Activated T-cell treated with anti-CD3 and anti-CD28 coated beads, Interleukin-2, amount 50 U/mL, for 24 hours (primary cell): Measurements from ENCODE around the gene MS4A15.

ENCODE experiments used
- DNase-seq: peaks from one replicate; pipeline ENCODE4 v3.0.0-alpha.2; 2020
- H3K27ac Mint-ChIP-seq: 2 replicates; pipeline ENCODE4 v1.8.0; 2020; ENCODE audit warnings: mild to moderate bottlenecking, mixed read lengths
- H3K27me3 Mint-ChIP-seq: 2 replicates; pipeline ENCODE4 v1.8.0; 2020; ENCODE audit warnings: mixed read lengths
- H3K36me3 Mint-ChIP-seq: 2 replicates; pipeline ENCODE4 v1.8.0; 2020; ENCODE audit warnings: low read depth, mixed read lengths
- H3K4me1 Mint-ChIP-seq: 2 replicates; pipeline ENCODE4 v1.8.0; 2020; ENCODE audit warnings: low read depth, mixed read lengths
- H3K4me3 Mint-ChIP-seq: 2 replicates; pipeline ENCODE4 v1.8.0; 2020; ENCODE audit warnings: mild to moderate bottlenecking, moderate library complexity, mixed read lengths
- H3K9me3 Mint-ChIP-seq: 2 replicates; pipeline ENCODE4 v1.8.0; 2020; ENCODE audit warnings: mixed read lengths

The MS4A15 gene

GRCh38 chr11:60777572-60777971, 20.9 kb downstream of the MS4A15 start:
- no peaks in the 10 kb centered on the region for H3K9me3 Mint-ChIP-seq
- peaks cover 7% of the 10 kb centered on the region for H3K27me3 Mint-ChIP-seq
- H3K4me3 Mint-ChIP-seq: no peak overlapping the region
- H3K27ac Mint-ChIP-seq: no peak overlapping the region
- no peak for DNase-seq
- H3K36me3 Mint-ChIP-seq: no peaks in the 10 kb centered on the region
- peaks cover 9% of the 10 kb centered on the region for H3K4me1 Mint-ChIP-seq

GRCh38 chr11:60780065-60780464, 23.4 kb downstream of the MS4A15 start:
- no peak for DNase-seq
- H3K36me3 Mint-ChIP-seq: no peaks in the 10 kb centered on the region
- H3K27me3 Mint-ChIP-seq: peaks cover 3% of the 10 kb centered on the region
- H3K9me3 Mint-ChIP-seq: no peaks in the 10 kb centered on the region
- no peak overlapping the region for H3K27ac Mint-ChIP-seq
- H3K4me1 Mint-ChIP-seq: peaks cover 4% of the 10 kb centered on the region
- no peak overlapping the region for H3K4me3 Mint-ChIP-seq

DNA sequence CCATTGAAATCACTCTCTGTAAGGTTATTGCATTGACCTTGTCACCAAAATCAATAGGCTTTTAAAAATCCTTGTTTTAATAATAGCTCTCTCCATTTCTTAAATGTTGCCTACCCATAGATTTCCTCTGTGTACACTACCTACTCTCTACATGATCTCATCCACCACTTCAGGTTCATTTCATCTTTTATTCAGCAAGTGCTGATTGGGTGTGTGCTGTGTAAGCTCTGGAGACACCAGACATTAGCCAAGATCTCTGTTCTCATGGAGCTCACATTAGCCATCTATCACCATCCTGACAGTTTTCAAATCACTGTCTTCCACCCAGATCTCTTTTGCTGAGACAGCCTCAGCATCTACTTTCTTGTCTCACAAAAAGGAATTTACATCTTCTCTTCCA, 24.1 kb downstream of the MS4A15 start:
- no peak for DNase-seq
- Mint-ChIP-seq H3K27me3 (no peaks in the 10 kb centered on the region), H3K4me1 (no peaks in the 10 kb centered on the region), H3K36me3 (no peaks in the 10 kb centered on the region), H3K27ac (no peak overlapping the region), H3K9me3 (no peaks in the 10 kb centered on the region), H3K4me3 (no peak overlapping the region)

GRCh38 chr11:60781286-60781980, 24.8 kb downstream of the MS4A15 start:
- Mint-ChIP-seq H3K4me1 (no peaks in the 10 kb centered on the region), H3K36me3 (no peaks in the 10 kb centered on the region), H3K4me3 (no peak overlapping the region), H3K27ac (no peak overlapping the region), H3K27me3 (no peaks in the 10 kb centered on the region), H3K9me3 (no peaks in the 10 kb centered on the region)
- no peak for DNase-seq

DNA sequence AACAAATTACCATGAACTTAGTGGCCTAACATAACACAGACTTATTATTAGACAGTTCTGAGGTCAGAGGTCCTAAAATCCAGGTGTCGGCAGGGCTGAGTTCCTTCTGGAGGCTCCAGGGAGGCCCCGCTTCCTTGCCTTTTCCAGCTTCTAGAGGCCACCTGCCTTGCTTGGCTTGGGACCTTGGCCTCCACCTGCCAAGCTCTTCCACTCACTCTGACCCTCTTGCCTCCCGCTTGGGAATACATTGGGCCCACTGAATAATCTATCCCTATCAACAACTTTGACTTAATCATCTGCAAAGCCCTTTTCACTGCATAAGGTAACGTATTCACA, 25.3 kb downstream of the MS4A15 start:
- Mint-ChIP-seq H3K36me3 (no peaks in the 10 kb centered on the region), H3K27me3 (no peaks in the 10 kb centered on the region), H3K27ac (no peak overlapping the region), H3K4me1 (no peaks in the 10 kb centered on the region), H3K9me3 (no peaks in the 10 kb centered on the region), H3K4me3 (no peak overlapping the region)
- no peak for DNase-seq

DNA sequence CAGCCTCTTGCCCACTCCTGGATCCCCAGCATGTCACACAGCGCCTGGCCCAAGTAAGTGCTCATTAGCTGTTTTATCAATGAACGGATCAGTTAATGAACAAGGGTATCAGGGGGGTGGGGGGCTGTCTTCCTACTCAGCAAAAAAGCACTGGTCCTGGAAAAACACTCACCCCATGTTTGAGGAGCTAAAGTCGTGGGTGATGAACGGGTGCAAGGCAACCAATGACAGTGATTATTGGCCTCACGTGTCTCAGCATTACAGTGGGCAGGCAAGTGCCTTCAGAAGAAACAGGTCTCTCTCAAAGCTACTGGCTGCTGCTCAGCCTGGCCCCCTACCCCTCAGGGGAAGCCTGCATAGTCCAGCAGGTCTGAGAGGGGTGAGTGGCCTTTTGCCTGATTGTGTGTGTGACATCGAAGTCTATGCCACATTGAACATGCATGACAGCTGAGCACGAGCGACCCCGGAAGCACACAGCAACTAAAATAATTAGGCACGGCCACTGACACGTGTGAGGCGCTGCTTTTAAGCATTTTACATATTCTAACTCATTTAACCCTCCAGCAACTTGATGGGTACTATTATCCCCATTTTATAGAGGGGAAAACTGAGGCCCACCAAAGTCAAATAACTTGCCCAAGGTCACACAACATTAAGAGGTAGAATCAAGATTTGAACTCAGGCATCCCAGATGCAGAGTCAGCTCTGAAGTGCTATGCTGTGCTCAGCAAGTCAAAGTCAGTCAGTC, 25.9 kb downstream of the MS4A15 start:
- H3K4me1 Mint-ChIP-seq: no peaks in the 10 kb centered on the region

DNA sequence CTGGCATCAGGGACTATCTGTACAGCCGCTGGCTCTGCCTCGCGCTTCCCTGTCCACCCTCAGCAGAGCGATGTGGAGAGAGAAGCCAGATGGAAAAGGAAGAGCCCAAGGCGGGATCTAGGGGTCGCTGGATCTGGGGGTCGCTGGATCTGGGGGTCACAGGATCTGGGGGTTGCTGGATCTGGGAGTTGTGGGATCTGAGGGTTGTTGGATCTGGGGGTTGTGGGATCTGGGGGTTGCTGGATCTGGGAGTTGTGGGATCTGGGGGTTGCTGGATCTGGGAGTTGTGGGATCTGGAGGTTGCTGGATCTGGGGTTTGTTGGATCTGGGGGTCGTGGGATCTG, 26.4 kb downstream of the MS4A15 start:
- no peaks in the 10 kb centered on the region for H3K9me3 Mint-ChIP-seq
- no peak overlapping the region for H3K4me3 Mint-ChIP-seq
- no peaks in the 10 kb centered on the region for H3K4me1 Mint-ChIP-seq
- no peak overlapping the region for H3K27ac Mint-ChIP-seq
- no peaks in the 10 kb centered on the region for H3K36me3 Mint-ChIP-seq
- no peak for DNase-seq
- no peaks in the 10 kb centered on the region for H3K27me3 Mint-ChIP-seq

More for the DNA sequence above, 25.9 kb downstream of the MS4A15 start:
- Mint-ChIP-seq H3K27me3 (no peaks in the 10 kb centered on the region), H3K36me3 (no peaks in the 10 kb centered on the region), H3K9me3 (no peaks in the 10 kb centered on the region), H3K27ac (no peak overlapping the region), H3K4me3 (no peak overlapping the region)
- DNase-seq: no peak

DNA sequence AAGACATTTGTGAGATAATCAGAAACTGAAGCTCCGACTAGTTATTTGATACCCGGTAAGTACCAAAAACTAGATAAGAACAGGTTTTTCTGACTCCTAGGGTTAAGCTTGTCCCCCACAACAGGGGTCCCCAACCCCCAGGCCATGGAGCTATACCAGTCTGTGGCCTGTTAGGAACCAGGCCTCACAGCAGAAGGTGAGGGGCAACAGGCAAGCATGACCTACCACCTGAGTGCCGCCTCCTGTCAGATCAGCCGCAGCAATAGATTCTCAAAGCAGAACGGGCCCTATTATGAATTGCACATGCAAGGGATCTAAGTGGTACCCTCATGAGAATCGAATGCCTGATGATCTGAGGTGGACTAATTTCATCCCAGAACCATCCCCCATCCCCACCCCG, 27.2 kb downstream of the MS4A15 start:
- H3K27ac Mint-ChIP-seq: no peak overlapping the region
- H3K9me3 Mint-ChIP-seq: no peaks in the 10 kb centered on the region
- no peak for DNase-seq
- no peak overlapping the region for H3K4me3 Mint-ChIP-seq
- H3K4me1 Mint-ChIP-seq: no peaks in the 10 kb centered on the region
- H3K36me3 Mint-ChIP-seq: no peaks in the 10 kb centered on the region
- H3K27me3 Mint-ChIP-seq: no peaks in the 10 kb centered on the region

- Mint-ChIP-seq H3K9me3 (no peaks in the 10 kb centered on the region), H3K4me3 (no peak within 1 kb of the TSS), H3K27me3 (no peaks in the 10 kb centered on the region), H3K27ac (no peak within 1 kb of the TSS), H3K36me3 (no peaks in the 10 kb centered on the region), H3K4me1 (no peaks in the 10 kb centered on the region)
- DNase-seq: no peak
Observed at GRCh38 chr11:60785136-60785535, 28.5 kb downstream of the MS4A15 start, which contains the start of gene MS4A10. TSS of gene MS4A10 (plus strand) at chr11:60785333. CDS start at chr11:60790336, 5,003 bp downstream.

GRCh38 chr11:60785806-60786361, 29.2 kb downstream of the MS4A15 start:
- no peak overlapping the region for H3K27ac Mint-ChIP-seq
- H3K9me3 Mint-ChIP-seq: no peaks in the 10 kb centered on the region
- no peak overlapping the region for H3K4me3 Mint-ChIP-seq
- H3K27me3 Mint-ChIP-seq: no peaks in the 10 kb centered on the region
- no peak for DNase-seq
- H3K36me3 Mint-ChIP-seq: no peaks in the 10 kb centered on the region
- no peaks in the 10 kb centered on the region for H3K4me1 Mint-ChIP-seq

- Mint-ChIP-seq H3K9me3 (no peaks in the 10 kb centered on the region), H3K27ac (no peak overlapping the region), H3K4me1 (no peaks in the 10 kb centered on the region), H3K36me3 (no peaks in the 10 kb centered on the region), H3K27me3 (no peaks in the 10 kb centered on the region), H3K4me3 (no peak overlapping the region)
- DNase-seq: no peak
Observed at GRCh38 chr11:60786811-60787567, 30.3 kb downstream of the MS4A15 start.

GRCh38 chr11:60788401-60789125, 31.9 kb downstream of the MS4A15 start:
- Mint-ChIP-seq H3K4me3 (no peak overlapping the region), H3K36me3 (no peaks in the 10 kb centered on the region), H3K27ac (no peak overlapping the region), H3K4me1 (no peaks in the 10 kb centered on the region), H3K9me3 (no peaks in the 10 kb centered on the region), H3K27me3 (no peaks in the 10 kb centered on the region)
- DNase-seq: no peak

- no peak overlapping the region for H3K4me3 Mint-ChIP-seq
- no peak for DNase-seq
- no peaks in the 10 kb centered on the region for H3K4me1 Mint-ChIP-seq
- no peak overlapping the region for H3K27ac Mint-ChIP-seq
- no peaks in the 10 kb centered on the region for H3K36me3 Mint-ChIP-seq
- no peaks in the 10 kb centered on the region for H3K9me3 Mint-ChIP-seq
- no peaks in the 10 kb centered on the region for H3K27me3 Mint-ChIP-seq
Observed at GRCh38 chr11:60790726-60791125, 34.1 kb downstream of the MS4A15 start.

DNA sequence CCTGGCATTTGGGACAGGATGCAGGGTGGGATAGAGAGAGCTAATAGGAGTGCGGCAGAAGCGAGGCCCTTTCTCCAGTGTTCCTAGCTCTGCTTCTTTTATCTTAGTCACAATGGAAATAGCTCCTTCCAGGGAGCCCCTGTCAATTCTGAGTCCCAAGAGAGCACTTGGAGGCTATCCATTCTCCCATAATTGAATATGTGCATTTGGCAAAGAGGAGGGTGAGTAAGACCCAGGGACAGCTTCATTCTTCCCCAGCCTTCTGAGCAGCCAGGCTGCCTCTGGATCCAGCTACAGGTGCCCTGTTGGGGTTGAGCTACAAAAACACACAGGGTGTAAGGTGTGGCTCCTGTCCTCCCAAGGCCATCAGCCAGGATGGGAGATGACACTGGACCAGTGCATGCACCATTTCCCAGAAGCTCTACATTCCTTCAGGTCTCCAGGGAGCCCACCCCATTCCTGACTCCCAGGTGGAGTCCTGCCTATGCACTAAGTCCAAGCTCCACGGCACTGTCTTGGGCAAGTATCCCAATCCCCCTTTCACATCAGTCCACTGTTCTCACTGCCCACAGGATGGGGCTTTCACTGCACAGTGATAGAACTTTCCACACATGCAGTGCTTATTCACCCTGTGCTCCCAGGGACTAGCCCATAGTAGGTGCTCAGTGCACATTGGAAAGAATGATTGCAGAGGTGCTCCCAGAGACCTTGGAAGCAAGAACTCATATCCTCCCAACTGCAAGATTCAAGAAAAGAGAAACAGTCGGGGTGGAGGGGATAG, 34.7 kb downstream of the MS4A15 start:
- DNase-seq: no peak
- H3K4me3 Mint-ChIP-seq: no peak overlapping the region
- H3K27me3 Mint-ChIP-seq: no peaks in the 10 kb centered on the region
- no peak overlapping the region for H3K27ac Mint-ChIP-seq
- no peaks in the 10 kb centered on the region for H3K36me3 Mint-ChIP-seq
- no peaks in the 10 kb centered on the region for H3K9me3 Mint-ChIP-seq
- no peaks in the 10 kb centered on the region for H3K4me1 Mint-ChIP-seq
